HG03460 (cell line): Measurements from ENCODE around the gene NEUROD2.

Experiments
- ATAC-seq: cut with Tn5 transposase; IDR thresholded peaks from one replicate; pipeline ENCODE4 v1.9.1; 2021; ENCODE audit not compliant: unreplicated experiment

NEUROD2 gene

GRCh38 chr17:39581759-39582085 is 26.0 kb downstream of the NEUROD2 start:
- ATAC-seq, result no peak

DNA sequence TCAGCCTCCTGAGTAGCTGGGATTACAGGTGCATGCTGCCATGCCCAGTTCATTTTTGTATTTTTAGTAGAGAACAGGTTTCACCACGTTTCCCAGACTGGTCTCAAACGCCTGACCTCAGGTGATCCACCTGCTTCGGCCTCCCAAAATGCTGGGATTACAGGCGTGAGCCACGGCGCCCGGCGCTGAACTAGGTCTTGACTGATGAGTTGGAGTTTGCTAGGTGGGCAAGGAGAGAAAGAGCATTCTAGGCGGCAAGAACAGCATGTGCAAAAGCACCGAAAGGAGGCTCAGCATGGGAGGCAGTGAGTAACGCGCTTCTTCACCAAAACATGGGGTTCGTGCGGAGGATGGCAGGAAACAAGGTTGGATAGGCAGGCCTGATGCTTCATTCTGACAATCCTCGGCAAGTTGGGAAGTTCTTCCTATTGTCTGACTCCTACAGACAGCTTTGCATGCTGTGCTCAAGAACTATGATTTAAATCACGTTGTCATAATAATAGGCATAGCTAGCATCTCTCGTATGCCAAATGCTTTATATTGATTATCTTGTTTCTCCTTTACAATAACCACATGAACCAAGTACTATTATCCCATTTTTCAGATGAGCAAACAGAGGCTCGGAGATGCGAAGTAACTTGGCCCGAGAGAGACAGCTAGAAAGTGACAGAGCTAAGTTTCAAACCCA is 26.5 kb downstream of the NEUROD2 start:
- ATAC-seq, result no peak

GRCh38 chr17:39580082-39580468 is 27.6 kb downstream of the NEUROD2 start:
- ATAC-seq, result no peak

DNA sequence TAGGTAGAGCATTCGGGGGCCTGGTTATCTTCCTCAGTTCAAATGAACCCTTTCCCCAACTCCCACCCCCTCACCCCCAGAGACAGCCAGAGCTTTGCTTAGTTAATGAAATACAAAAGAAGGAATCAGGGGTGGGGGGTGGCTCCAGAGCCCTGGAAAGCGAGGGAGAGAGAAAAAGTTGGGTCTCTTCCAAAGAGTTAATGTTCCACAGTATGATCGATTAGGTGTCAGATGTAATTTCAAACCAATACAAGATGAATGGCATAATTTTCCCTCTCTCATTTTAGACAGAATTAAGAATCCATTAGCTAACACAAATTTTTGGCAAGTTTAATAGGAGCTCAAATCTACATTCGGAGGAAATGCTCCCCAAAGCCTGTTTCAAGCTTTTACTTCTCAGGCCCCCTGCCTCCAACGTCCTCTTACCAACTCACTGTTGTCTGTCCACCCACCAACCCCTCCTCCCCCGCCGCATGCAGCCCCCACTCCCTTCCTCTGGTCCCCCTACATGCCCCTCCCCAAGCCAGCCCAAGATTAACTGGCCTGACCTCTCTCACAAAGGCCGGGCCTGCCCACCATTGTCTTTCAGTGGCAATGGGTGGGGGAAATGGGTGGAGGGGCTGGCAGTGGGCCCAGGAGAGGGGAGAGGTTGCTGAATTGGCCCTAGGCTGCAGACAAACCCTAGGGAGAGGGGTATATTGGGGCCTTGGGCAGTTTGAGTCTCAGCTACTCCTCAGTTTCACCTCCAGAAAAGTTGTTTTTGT is 28.2 kb downstream of the NEUROD2 start:
- ATAC-seq, result no peak

DNA sequence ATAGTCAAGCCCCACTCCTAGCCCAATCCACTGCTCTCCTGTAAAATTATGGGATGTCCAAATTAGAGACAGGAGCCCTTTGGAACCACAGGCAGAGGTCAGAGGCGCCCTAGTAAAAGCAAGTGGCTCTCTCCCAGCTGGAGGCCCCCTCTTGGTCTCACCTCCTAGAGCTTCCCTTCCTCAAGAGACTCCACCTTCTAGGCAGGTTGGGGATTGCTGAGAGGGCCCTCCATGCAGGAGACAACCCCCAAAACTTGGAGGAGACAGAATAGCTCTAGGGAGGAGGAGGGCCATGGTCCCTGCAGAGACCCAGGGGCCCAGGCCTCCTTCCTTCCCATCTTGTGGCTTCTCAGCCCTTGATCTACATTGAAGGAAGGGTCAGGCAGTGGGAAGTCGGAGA is 29.4 kb downstream of the NEUROD2 start:
- no peak for ATAC-seq

- no peak for ATAC-seq
Measured at GRCh38 chr17:39576187-39576586, 31.5 kb downstream of the NEUROD2 start.

DNA sequence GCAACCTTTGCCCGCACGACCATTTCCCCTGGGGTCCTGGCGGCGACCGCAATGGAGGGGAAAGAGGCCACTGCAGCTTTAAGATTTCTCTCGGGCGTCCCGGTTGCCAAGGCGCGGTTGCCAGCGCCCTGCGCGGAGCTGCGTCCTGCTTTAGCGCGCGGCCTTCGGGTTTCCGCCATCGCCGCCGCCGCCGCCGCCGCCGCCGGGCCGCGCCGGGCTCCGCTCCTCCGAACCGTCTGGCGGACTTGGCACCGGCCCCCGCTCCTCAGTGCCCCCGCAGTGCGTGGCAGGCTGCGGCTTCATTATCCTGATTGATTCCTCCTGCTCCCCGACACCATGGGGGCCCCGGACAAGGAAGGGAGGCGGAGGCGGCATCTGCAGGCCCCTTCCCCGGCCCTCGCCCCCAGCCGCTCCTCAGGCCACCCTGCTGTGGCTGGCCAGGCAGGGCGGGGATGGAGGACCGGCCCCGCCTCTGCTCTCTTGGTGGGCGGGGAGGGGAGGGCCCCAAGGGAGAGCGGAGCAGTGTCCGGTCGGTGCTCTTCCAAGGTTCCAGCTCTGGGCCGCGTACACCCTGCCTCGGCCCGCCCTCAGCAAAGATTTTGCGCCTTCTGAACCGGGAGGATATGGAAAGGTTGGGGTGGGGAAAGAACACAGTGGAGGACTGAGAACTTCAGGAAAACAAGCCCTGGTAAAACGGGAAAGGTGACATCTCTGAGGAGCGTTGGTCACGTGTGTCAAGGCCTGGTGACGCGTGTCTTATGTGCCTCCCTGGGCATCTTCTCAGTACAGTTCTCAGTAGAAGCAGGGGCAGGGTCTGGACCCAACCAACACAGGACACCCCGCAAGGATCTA is 34.0 kb downstream of the NEUROD2 start:
- no peak for ATAC-seq

GRCh38 chr17:39572121-39572520 is 35.6 kb downstream of the NEUROD2 start:
- no peak for ATAC-seq

DNA sequence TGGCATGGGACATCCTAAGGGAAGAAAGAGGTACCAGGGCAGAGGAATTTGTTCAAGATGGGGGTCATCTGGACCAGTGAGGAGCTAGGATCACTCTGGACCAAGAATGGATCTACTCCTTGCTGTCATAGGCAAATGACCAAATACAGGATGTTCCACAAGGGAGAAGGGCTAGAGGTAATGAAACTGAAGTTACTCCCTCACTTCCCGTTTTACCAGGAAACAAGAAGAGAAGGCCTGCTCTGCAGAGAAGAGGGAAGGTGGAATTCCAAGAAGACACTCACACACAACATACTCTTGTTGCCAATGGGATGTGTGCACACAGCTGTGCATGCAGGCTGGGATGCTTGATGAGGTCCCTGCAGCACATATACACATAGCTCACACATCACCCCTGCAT is 38.6 kb downstream of the NEUROD2 start:
- no peak for ATAC-seq

GRCh38 chr17:39568702-39569101 is 39.0 kb downstream of the NEUROD2 start:
- ATAC-seq, result no peak

DNA sequence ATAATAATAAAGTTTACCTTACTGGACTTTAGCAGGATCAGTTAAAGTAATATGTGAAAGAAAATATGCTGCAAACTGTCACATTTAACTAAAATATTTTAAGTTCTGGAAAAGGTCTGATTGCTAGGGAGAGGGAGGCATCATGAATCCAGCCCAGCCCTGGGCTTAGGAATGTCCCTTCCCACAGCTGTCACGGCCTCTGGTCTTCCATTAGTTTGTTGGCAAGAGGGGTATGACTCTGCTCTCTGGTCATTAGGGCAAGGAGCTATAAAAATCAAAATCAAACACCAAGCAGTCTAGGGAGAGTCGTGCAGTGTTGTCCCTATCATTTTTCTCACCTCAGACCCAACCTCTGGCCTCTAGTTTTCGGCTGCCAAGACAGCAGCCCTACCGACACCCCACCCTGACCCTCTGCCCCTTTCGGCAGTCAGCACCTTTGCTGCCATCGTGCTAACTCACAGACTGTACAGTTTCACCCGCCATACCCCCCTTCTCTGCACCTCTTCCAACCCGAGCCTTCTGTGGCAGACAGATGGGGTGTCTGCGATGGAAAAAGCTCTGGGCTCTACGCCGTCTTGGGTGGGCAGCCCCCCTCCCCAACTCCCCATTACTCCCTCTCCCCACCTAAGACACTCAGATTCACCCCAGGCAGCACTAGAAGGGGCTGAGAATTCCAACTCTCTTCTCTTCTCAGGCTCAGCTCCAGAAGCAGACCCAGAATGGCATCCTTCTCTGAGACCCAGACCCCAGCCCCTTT is 41.4 kb downstream of the NEUROD2 start:
- no peak for ATAC-seq

GRCh38 chr17:39564211-39564848 is 43.4 kb downstream of the NEUROD2 start:
- no peak for ATAC-seq

DNA sequence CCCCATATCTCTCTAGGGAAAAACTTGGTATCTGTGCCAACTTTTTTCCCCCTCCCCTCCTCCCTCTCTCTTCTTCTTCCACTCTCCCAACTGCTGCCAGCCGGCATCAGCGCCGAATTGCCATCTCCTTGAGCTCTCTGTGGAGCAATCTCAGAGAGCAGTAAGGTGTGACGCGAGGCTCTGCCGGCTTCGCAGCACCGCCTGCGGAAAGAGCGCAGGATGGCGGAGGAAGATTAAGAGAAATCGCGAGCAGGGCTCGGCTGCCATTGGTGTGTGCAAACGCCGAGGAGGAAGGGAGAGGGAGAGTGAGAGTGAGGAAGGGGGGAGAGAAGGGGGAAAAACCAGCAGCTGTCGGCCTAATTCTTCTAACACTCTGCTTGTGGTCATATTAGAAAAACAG is 44.2 kb downstream of the NEUROD2 start:
- ATAC-seq, result no peak

- ATAC-seq, result no peak
Measured at GRCh38 chr17:39562976-39563375, 44.7 kb downstream of the NEUROD2 start.

DNA sequence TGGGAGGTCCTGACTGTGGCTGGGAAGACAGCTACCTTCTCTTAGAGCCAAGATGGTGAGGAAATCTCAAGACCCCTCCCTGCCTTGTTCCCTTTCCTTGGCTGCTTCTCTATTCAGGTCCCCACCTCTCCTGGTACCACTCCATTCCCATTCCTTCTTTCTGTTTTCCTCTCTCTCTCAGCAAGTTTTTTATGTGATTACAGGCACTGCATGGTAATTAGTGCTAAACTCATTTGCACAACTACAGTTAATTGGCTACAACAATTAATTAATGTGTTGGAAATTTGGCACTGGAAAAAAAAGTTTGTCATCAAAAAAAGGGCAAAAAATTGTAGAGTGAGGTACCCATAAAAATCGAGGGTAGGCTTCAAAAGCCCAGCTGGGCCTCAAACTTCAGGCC is 45.3 kb downstream of the NEUROD2 start:
- no peak for ATAC-seq

DNA sequence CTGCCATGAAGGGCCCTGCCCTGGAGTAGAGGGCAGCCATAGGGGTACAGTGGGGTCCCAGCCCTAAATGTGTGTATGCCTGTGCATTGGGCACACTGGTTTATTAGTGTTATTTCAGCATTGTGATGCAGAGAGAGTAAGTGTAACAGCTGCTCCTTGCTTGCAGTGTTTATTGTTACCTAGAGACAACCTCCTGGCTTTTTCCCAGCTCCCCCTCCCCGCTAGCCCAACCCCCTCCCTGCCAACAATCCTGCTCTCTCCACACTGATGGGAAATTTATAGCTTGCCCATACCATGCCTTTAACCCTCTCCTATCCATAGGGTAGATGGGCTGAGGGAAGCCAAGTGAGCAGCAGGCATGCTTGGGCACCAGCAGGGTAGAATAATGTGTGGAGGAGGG is 51.3 kb downstream of the NEUROD2 start:
- ATAC-seq, result no peak

GRCh38 chr17:39555368-39555767 is 52.4 kb downstream of the NEUROD2 start:
- ATAC-seq, result no peak
